HepG2 (cell line): ENCODE results near the gene RIPK3. TPM values are rescaled to one million over a fixed set of nuclear protein-coding genes. Genes with fewer than 3 reads are reported as not detected.
A peak's percentile ranks its signal among the peaks of the same experiment; 100 is the strongest.

Experiments
- ATAC-seq: fragments of 200-7000 bp; cut with Tn5 transposase; 3 replicates; pipeline ENCODE4 v1.9.1; 2020; ENCODE audit warnings: mild to moderate bottlenecking, moderate library complexity
- BruUV-seq: library from RNA; stranded (reverse); fragments of 400-500 nt; replicated peaks from 2 replicates; lab custom pipeline; 2021; lab: Mats Ljungman, UMichigan
- CTCF ChIA-PET: fragments of 300-600 bp; formaldehyde crosslinking; extraction: SDS; loops from one replicate; lab custom pipeline; 2021; ENCODE audit warnings: low total read pairs, inconsistent platforms, low intra/inter-chr PET ratio; lab: Yijun Ruan, JAX
- POLR2A ChIA-PET: fragments of 350-600 bp; sonication (Branson Sonifier 250); formaldehyde crosslinking; loops from one replicate; lab custom pipeline; 2020; ENCODE audit warnings: antibody characterized with exemption, inconsistent platforms; lab: Yijun Ruan, JAX
- DNase-seq: peaks from one replicate; pipeline ENCODE4 v3.0.0-alpha.2; 2015; ENCODE audit warnings: low spot score
- FAIRE-seq: peaks from 3 replicates; lab custom pipeline; 2011; peaks lifted over from hg19 to GRCh38; lab: Jason Lieb, UNC
- H2AFZ ChIP-seq: one replicate; pipeline ENCODE4 v1.6.1; 2011; ENCODE audit warnings: low read length, inconsistent platforms
- H3K27ac ChIP-seq: fragments of 300-600 bp; 3 replicates; pipeline ENCODE4 v1.8.0; 2011; ENCODE audit warnings: mixed run types, mild to moderate bottlenecking, mixed read lengths, low read length, inconsistent platforms; ENCODE audit not compliant: insufficient read depth; ENCODE audit errors: extremely low read length
- H3K27me3 ChIP-seq, 2 experiments: fragments of 200-600 bp in 1 of 2; 2 replicates in 1 of 2; 3 replicates in 1 of 2; pipeline versions ENCODE4 v1.6.0 to v1.8.0; 2011; ENCODE audit warnings: low read length in 2 of 2, mild to moderate bottlenecking in 2 of 2, moderate library complexity in 2 of 2, inconsistent platforms in 1 of 2; ENCODE audit not compliant: insufficient read depth in 2 of 2, control insufficient read depth in 1 of 2
- H3K36me3 ChIP-seq, 2 experiments: fragments of 200-600 bp in 1 of 2; replicated peaks in 1 of 2; 2 replicates in 1 of 2; 3 replicates in 1 of 2; pipeline versions ENCODE4 v1.5.1 to v1.8.0; 2011; ENCODE audit warnings: low read length in 2 of 2, inconsistent platforms in 1 of 2; ENCODE audit not compliant: insufficient read depth in 2 of 2, control insufficient read depth in 1 of 2
- H3K4me1 ChIP-seq: 2 replicates; pipeline ENCODE4 v1.5.1; 2012; ENCODE audit warnings: low read length, inconsistent platforms; ENCODE audit not compliant: insufficient read depth
- H3K4me2 ChIP-seq: 2 replicates; pipeline ENCODE4 v1.6.0; 2011; ENCODE audit warnings: low read depth, low read length, inconsistent platforms
- H3K4me3 ChIP-seq, 3 experiments: fragments of 200-600 bp in 1 of 3; sonication (generic), shearing (Covaris generic) in 1 of 3; replicated peaks in 1 of 3; 2 replicates each; pipeline ENCODE4 v1.5.1; 2011 to 2016; ENCODE audit warnings: low read length in 3 of 3, inconsistent platforms in 2 of 3, low read depth in 2 of 3, mild to moderate bottlenecking in 2 of 3, control low read depth in 1 of 3, mixed read lengths in 1 of 3; ENCODE audit not compliant: insufficient read depth in 1 of 3
- H3K79me2 ChIP-seq: one replicate; pipeline ENCODE4 v1.6.1; 2011; ENCODE audit warnings: low read length, inconsistent platforms; ENCODE audit not compliant: insufficient read depth
- H3K9ac ChIP-seq: 2 replicates; pipeline ENCODE4 v1.6.0; 2011; ENCODE audit warnings: mild to moderate bottlenecking, low read depth, low read length, inconsistent platforms; ENCODE audit not compliant: insufficient read depth
- H3K9me3 ChIP-seq: 2 replicates; pipeline ENCODE4 v1.5.1; 2012; ENCODE audit warnings: mild to moderate bottlenecking, low read length
- H4K20me1 ChIP-seq: 2 replicates; pipeline ENCODE4 v1.6.0; 2011; ENCODE audit warnings: inconsistent platforms, mild to moderate bottlenecking, low read length, moderate library complexity; ENCODE audit not compliant: insufficient read depth
- FOXO4 ChIP-seq: sonication (generic); formaldehyde crosslinking; conservative IDR thresholded peaks from 2 replicates; pipeline ENCODE4 v1.8.1; 2023; ENCODE audit warnings: missing genetic modification reagents
- HOMEZ ChIP-seq: IDR thresholded peaks from 2 replicates; pipeline ENCODE4 v1.6.1; 2016; ENCODE audit warnings: low read depth
- MTF2 ChIP-seq: sonication (generic); formaldehyde crosslinking; IDR thresholded peaks from 2 replicates; pipeline ENCODE4 v1.5.0; 2020; ENCODE audit warnings: missing genetic modification reagents, borderline replicate concordance
- SETDB1 ChIP-seq: sonication (generic); formaldehyde crosslinking; IDR thresholded peaks from 2 replicates; pipeline ENCODE4 v1.5.1; 2020; ENCODE audit warnings: missing genetic modification reagents, mild to moderate bottlenecking, borderline replicate concordance
- ZMYM3 ChIP-seq: sonication (generic); formaldehyde crosslinking; IDR thresholded peaks from 2 replicates; pipeline ENCODE4 v1.5.1; 2020; ENCODE audit warnings: mild to moderate bottlenecking, missing genetic modification reagents
- ZNF562 ChIP-seq: sonication (generic); formaldehyde crosslinking; IDR thresholded peaks from 2 replicates; pipeline ENCODE4 v1.8.0; 2022; ENCODE audit warnings: missing genetic modification reagents, borderline replicate concordance
- ZNF746 ChIP-seq: sonication (generic); formaldehyde crosslinking; IDR thresholded peaks from 2 replicates; pipeline ENCODE4 v1.8.0; 2022; ENCODE audit warnings: mild to moderate bottlenecking, missing genetic modification reagents
- ZSCAN29 ChIP-seq: sonication (generic); formaldehyde crosslinking; conservative IDR thresholded peaks from 2 replicates; pipeline ENCODE4 v1.4.0; 2020; ENCODE audit warnings: mild to moderate bottlenecking, missing genetic modification reagents
- WGBS: methylation state at CpG from one replicate; pipeline ENCODE4 v1.1.6; 2017; ENCODE audit warnings: low lambda C conversion rate; 5-methylcytosine and 5-hydroxymethylcytosine counted together
- in situ Hi-C: cut with HindIII; loops from 2 replicates; pipeline ENCODE4 v1.10.0; 2017; ENCODE audit warnings: low pct_unique_long_range_greater_than_20kb; ENCODE audit not compliant: extremely low pct_ligation_motif_present
- intact Hi-C: fragments of 100-400 bp; cut with micrococcal nuclease; formaldehyde crosslinking; loops from one replicate; pipeline ENCODE4 v1.10.0; 2022; ENCODE audit not compliant: unreplicated experiment
- polyA plus RNA-seq, 8 experiments: library from polyadenylated mRNA; depleted of rRNA in 3 of 8; stranded (reverse) in 7 of 8; unstranded in 1 of 8; fragments of >200 nt; fragmentation: Illumina TruSeq in 4 of 8; extraction: Trizol in 4 of 8; gene quantifications; 2 replicates each; pipeline versions ENCODE4 v1.2.1 to v1.2.3, GENCODE V29; 2011 to 2016; ENCODE audit warnings: low read depth in 4 of 8, missing spikeins in 1 of 8, mixed read lengths in 1 of 8; ENCODE audit not compliant: insufficient read depth in 1 of 8
- total RNA-seq, 5 experiments: library from RNA; depleted of rRNA; stranded (reverse); fragments of >200 nt; fragmentation: Illumina TruSeq; extraction: Trizol; gene quantifications; 2 replicates each; pipeline ENCODE4 v1.2.3, GENCODE V29; 2016; ENCODE audit warnings: low read depth in 1 of 5
- TF ChIP-seq, protein P1 (sequence below): sonication (generic); formaldehyde crosslinking; IDR thresholded peaks from 2 replicates; pipeline ENCODE4 v1.5.0; 2020; ENCODE audit warnings: missing genetic modification reagents
- TF ChIP-seq, protein P2 (sequence below): sonication (generic); formaldehyde crosslinking; IDR thresholded peaks from 2 replicates; pipeline ENCODE4 v1.4.0; 2020; ENCODE audit warnings: mild to moderate bottlenecking, missing genetic modification reagents, borderline replicate concordance

The RIPK3 gene
- total and polyA plus RNA-seq, 2 of the 13 experiments (the other 11 are each of a cell fraction or from before 2014, with no cell fraction given), result not detected

DNA sequence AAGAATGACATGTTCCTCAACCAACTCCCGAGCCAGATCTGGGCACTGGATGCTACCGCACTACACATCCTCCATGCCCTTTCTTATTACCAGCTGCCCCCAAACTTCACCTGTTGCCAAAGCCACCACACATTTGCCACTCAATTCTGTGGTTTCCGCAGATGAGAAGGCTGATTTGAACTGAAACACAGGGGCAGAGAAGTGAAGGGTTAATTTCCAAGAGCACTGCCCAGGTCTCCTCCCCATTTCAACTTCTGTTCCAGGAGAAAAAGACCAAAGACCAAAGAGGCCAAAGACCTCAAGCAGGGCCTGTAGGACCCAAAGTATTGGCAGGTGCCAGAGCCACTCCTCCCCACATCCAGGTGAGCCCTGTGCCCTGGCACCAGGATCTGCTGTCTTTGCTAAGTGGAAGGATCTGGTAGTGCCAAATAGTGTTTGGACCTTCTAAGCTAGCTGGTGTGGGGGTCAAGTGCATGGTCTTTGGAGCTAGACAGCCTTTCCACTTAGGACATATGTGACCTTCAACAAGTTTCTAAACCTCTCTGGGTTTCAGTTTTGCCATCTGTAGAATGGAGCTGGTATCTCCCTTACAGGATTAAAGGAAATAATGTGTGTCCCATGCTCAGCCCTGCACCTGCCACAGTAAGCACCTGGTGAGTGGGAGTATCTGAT, 48.2 kb downstream of the RIPK3 start:
- intact Hi-C loops (loop anchor here (10.0 kb wide), 1 partner anchor 987 kb away; the partner anchor contains the start of genes BCL2L2 and PPP1R3E), in situ Hi-C loops (no loop called here)
- FAIRE-seq (no peak), DNase-seq (no peak), ATAC-seq (peak; percentile 18)
- Histone ChIP-seq H3K4me3 (no peak overlapping the region), H3K9ac (no peak overlapping the region), H3K27me3 (no peaks in the 10 kb centered on the region), H2AFZ (no peak overlapping the region), H3K9me3 (no peaks in the 10 kb centered on the region), H3K4me1 (peaks cover 13% of the 10 kb centered on the region), H3K4me2 (no peak overlapping the region), H3K36me3 (peaks cover 48 to 66% of the 10 kb centered on the region in 2 experiments), H3K27ac (no peak overlapping the region), H4K20me1 (no peaks in the 10 kb centered on the region), H3K79me2 (no peaks in the 10 kb centered on the region)
- no TSS peak for BruUV-seq
- WGBS, result 88% methylated on average over 3 of the region's 3 CpGs
- ChIA-PET CTCF (no interaction called here), POLR2A (interaction anchor here (1.0 to 24.7 kb wide), 7 partner anchors 7 to 130 kb away, joined by 3 to 850 read pairs (median 8); partner anchors contain the start of genes CHMP4A, DHRS1, GMPR2 and IRF9)
- TF ChIP-seq ZNF562 (CRISPR knock-in tag), result no peak
- TF ChIP-seq FOXO4 (CRISPR knock-in tag), result 0 out of 2 replicates have a peak, but pooled peaks have one; percentile 83
- TF ChIP-seq MTF2 (CRISPR knock-in tag), result no peak
- TF ChIP-seq HOMEZ (CRISPR knock-in tag), result no peak
- TF ChIP-seq ZMYM3 (CRISPR knock-in tag), result peak; percentile 70; the same call in 1 of the 2 replicates
- TF ChIP-seq, protein P1, sequence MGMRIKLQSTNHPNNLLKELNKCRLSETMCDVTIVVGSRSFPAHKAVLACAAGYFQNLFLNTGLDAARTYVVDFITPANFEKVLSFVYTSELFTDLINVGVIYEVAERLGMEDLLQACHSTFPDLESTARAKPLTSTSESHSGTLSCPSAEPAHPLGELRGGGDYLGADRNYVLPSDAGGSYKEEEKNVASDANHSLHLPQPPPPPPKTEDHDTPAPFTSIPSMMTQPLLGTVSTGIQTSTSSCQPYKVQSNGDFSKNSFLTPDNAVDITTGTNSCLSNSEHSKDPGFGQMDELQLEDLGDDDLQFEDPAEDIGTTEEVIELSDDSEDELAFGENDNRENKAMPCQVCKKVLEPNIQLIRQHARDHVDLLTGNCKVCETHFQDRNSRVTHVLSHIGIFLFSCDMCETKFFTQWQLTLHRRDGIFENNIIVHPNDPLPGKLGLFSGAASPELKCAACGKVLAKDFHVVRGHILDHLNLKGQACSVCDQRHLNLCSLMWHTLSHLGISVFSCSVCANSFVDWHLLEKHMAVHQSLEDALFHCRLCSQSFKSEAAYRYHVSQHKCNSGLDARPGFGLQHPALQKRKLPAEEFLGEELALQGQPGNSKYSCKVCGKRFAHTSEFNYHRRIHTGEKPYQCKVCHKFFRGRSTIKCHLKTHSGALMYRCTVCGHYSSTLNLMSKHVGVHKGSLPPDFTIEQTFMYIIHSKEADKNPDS (CRISPR knock-in tag), result 0 out of 2 replicates have a peak, but pooled peaks have one; percentile 34
- no peak for TF ChIP-seq ZNF746 (CRISPR knock-in tag)
- 0 out of 2 replicates have a peak, but pooled peaks have one; percentile 38 for TF ChIP-seq ZSCAN29 (CRISPR knock-in tag)
- no peak for TF ChIP-seq SETDB1
- TF ChIP-seq, protein P2, sequence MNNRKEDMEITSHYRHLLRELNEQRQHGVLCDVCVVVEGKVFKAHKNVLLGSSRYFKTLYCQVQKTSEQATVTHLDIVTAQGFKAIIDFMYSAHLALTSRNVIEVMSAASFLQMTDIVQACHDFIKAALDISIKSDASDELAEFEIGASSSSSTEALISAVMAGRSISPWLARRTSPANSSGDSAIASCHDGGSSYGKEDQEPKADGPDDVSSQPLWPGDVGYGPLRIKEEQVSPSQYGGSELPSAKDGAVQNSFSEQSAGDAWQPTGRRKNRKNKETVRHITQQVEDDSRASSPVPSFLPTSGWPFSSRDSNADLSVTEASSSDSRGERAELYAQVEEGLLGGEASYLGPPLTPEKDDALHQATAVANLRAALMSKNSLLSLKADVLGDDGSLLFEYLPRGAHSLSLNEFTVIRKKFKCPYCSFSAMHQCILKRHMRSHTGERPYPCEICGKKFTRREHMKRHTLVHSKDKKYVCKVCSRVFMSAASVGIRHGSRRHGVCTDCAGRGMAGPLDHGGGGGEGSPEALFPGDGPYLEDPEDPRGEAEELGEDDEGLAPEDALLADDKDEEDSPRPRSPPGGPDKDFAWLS (CRISPR knock-in tag), result 0 out of 2 replicates have a peak, but pooled peaks have one; percentile 56
